ENCODE data around the gene EGFR.

Gene EGFR

DNA sequence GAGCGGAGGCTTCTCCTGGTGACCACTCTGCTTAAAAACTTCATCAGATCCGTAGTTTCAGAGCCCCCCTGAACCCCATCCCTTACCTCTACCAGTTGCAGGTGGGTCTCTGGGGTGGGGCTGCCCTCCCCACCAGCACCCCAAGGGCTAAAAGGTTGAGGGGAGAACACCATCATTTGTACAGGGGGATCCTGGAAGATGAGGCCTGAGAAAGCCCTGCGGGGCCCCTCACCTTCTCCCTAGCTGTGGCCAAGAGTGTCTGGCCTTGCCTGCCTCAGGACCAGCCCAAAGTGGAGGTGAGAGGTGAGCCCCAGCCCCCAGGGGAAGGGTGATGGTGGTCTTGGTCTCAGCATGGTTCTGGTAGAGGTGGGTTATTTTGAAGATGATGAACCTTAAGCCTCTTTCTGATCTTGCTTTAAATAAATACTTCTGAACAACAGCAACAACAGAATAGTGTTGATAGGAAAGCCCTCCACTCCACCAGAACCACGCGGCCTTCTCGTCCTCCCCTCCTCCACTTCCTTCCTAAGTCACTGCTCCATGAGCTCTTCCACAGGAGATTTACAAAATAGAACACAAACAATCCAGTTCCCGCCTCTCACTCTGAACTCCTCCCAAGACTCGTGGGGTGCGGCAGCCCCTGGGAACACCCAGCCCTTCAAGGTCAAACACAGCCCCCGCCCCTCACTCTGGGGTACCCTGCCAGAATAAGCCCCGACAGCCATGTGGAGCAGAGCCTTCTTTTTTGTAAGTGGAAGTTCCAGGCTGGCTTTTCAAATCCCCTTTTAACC is 169.1 kb downstream of the EGFR start:
- no peaks in the 10 kb centered on the region for H3K27me3 ChIP-seq
- no peaks in the 10 kb centered on the region for H4K20me1 ChIP-seq
- H3K36me3 ChIP-seq, result no peaks in the 10 kb centered on the region
- H3K9ac ChIP-seq, result no peak overlapping the region
- H3K4me3 ChIP-seq, result no peak overlapping the region
- H3K27ac ChIP-seq, result no peak overlapping the region
- TF ChIP-seq Cebpa-rat (IDR thresholded peaks at IDR 0.05), result no peak
- no peaks in the 10 kb centered on the region for H3K9me3 ChIP-seq (replicated peaks in 1 of 11)
- peaks cover 0 to 10% (median under 1%) of the 10 kb centered on the region in 10 experiments; a peak in 9 of 20 replicates for H3K4me1 ChIP-seq
- peak overlapping the region in 3 of 11 experiments; percentile 10 to 35 (median 15); a peak in 3 of 22 replicates for H3K4me2 ChIP-seq

DNA sequence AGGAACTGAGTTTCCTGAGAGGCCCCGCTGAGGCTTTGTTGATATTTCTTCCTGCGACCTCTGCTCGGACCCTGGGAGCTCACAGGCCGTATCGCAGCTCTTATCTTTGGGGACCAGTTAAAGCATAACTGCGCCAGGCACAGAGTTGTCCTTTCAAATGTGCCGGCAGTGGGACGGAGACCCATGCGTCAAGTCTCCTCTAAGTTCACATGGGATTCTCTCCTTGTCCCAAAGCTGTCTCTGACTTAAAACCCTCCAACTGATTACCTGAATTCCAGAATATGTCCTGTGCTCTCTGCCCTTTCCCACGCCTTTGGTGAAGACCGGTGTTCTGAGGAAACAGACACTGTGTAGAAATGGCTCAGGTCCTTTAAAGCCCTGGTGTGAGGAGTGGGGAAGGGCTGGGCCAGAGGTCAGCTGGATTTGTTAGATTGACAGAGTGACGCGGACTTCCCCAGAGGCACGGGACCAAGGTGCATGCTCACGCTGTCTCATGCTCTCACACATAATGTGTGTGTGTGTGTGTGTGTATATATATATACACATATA is 169.8 kb downstream of the EGFR start:
- H3K27ac ChIP-seq, result no peak overlapping the region
- H3K4me1 ChIP-seq, result peaks cover 0 to 7% (median 0%) of the 10 kb centered on the region in 10 experiments; a peak in 5 of 20 replicates
- no peaks in the 10 kb centered on the region for H3K9me3 ChIP-seq (replicated peaks in 1 of 11)
- no peaks in the 10 kb centered on the region for H3K27me3 ChIP-seq
- no peak overlapping the region for H3K9ac ChIP-seq
- H3K36me3 ChIP-seq, result no peaks in the 10 kb centered on the region
- no peaks in the 10 kb centered on the region for H4K20me1 ChIP-seq
- H3K4me2 ChIP-seq, result no peak overlapping the region
- TF ChIP-seq Cebpa-rat (IDR thresholded peaks at IDR 0.05), result no peak
- H3K4me3 ChIP-seq, result no peak overlapping the region

DNA sequence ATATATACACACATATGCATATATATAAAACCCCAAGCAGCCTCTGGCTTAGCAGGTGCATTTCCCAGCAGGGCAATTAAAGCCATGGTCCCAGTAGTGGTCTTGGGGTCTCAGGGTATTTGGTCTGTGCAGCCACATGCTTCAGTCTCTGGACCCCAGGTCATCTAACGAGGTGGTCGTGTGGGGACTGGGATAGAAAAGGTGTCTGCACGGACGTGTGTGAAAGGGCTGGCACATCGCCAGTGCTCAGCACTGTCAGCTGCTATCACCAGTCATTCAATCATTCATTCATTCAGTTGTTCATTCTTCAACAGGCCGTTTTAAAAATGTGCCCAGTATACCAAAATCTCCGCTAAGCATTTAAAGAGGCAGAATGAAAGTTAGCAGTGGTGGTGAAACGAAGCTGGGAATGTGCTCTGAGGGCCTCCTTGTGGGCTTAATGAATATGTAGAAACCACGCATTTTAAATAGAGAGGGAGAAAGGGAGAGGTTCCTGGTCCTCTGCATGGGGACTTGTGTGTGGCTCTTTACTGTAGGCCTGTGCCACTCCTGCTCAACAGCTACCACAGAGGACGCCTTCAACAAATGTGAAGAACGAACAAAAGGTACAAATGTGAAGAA is 170.4 kb downstream of the EGFR start:
- no peak overlapping the region for H3K9ac ChIP-seq
- H3K27me3 ChIP-seq, result no peaks in the 10 kb centered on the region
- no peaks in the 10 kb centered on the region for H3K36me3 ChIP-seq
- H3K9me3 ChIP-seq (replicated peaks in 1 of 11), result no peaks in the 10 kb centered on the region
- H4K20me1 ChIP-seq, result no peaks in the 10 kb centered on the region
- no peak overlapping the region for H3K27ac ChIP-seq
- H3K4me3 ChIP-seq, result no peak overlapping the region
- H3K4me1 ChIP-seq, result peaks cover 0 to 7% (median 0%) of the 10 kb centered on the region in 10 experiments; a peak in 5 of 20 replicates
- no peak overlapping the region for H3K4me2 ChIP-seq
- no peak for TF ChIP-seq Cebpa-rat (IDR thresholded peaks at IDR 0.05)

DNA sequence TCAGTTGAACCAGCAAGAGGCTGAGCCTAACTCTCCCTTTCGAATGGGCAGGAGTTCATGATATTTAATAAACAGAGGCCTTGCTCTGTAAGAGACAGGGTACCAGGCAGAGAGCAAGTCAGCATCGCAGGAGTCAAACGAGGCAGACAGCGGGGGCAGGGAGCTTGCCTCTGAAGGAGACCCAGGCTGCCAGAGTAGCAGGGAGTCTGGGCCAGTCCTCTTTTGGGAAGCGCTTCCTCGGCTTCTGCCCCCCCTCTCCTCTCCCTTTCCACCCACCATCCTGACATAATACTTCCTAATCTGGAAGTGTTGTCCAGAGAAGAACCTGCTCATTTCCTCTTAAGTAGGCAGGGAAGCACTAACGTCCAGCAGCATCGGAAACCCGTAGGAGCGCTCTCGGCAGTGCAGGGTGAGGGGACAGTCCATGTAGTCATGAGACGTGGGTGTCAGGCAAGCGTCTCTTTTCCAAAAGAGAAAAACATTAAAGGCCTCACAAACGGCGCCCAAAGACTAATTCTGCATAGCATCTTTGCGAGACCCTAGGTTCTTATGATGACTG is 171.1 kb downstream of the EGFR start:
- Histone ChIP-seq H3K4me1 (peaks cover 0 to 13% (median 5%) of the 10 kb centered on the region in 10 experiments; a peak in 7 of 20 replicates), H4K20me1 (no peaks in the 10 kb centered on the region), H3K4me2 (no peak overlapping the region), H3K27ac (no peak overlapping the region), H3K9ac (no peak overlapping the region), H3K9me3 (replicated peaks in 1 of 11) (no peaks in the 10 kb centered on the region), H3K27me3 (no peaks in the 10 kb centered on the region), H3K36me3 (no peaks in the 10 kb centered on the region), H3K4me3 (no peak overlapping the region)
- TF ChIP-seq Cebpa-rat (IDR thresholded peaks at IDR 0.05), result no peak

DNA sequence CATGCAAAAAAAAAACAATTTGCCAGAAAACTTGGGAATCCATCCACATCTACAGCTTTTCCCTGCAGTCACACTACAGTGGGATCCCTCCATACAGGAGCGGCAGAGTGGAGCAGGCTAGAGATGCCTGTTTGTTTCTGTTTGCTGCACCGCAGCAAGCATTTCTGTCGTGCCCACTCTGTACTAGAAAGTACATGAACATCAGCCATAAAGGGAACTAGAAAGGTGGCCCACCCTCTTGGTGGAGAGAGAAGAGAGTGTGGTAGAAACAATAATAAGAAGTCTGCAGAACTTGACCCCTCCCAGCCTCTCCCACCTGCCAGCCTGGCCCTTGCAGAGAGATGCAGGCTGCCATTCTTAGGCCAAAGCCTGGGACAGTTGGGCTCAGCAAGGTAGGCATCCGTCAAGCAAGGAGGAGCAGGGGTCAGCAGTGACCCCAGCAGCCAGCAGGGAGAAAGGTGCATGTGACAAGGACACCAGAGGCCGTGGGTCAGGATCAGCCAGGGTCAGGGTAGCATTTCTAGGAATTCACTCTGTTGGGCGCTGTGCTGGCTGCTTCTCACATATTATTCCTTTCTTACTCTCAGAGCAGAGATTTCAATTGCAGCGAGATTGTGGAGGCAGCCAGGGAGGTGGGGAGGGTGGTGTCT is 171.8 kb downstream of the EGFR start:
- Histone ChIP-seq H3K4me1 (peaks cover 0 to 14% (median 5%) of the 10 kb centered on the region in 10 experiments; a peak in 7 of 20 replicates), H3K9me3 (replicated peaks in 1 of 11) (no peaks in the 10 kb centered on the region), H4K20me1 (no peaks in the 10 kb centered on the region), H3K4me3 (no peak overlapping the region), H3K9ac (no peak overlapping the region), H3K4me2 (no peak overlapping the region), H3K27ac (no peak overlapping the region), H3K36me3 (no peaks in the 10 kb centered on the region), H3K27me3 (no peaks in the 10 kb centered on the region)
- TF ChIP-seq Cebpa-rat (IDR thresholded peaks at IDR 0.05), result no peak

DNA sequence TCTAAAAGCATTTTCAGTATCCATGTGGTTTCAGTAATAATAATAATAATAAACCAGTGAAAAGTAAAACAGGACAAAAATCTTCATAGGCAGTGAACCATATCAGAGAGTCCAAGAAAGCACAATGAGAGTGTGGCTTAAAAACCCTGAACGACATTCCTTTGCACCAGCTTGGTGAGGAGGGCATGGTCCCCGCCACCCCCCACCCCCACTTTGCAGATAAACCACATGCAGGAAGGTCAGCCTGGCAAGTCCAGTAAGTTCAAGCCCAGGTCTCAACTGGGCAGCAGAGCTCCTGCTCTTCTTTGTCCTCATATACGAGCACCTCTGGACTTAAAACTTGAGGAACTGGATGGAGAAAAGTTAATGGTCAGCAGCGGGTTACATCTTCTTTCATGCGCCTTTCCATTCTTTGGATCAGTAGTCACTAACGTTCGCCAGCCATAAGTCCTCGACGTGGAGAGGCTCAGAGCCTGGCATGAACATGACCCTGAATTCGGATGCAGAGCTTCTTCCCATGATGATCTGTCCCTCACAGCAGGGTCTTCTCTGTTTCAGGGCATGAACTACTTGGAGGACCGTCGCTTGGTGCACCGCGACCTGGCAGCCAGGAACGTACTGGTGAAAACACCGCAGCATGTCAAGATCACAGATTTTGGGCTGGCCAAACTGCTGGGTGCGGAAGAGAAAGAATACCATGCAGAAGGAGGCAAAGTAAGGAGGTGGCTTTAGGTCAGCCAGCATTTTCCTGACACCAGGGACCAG is 172.5 kb downstream of the EGFR start:
- no peak overlapping the region for H3K27ac ChIP-seq
- no peaks in the 10 kb centered on the region for H3K36me3 ChIP-seq
- peaks cover 0 to 14% (median 5%) of the 10 kb centered on the region in 10 experiments; a peak in 7 of 20 replicates for H3K4me1 ChIP-seq
- no peaks in the 10 kb centered on the region for H3K9me3 ChIP-seq (replicated peaks in 1 of 11)
- H3K4me2 ChIP-seq, result no peak overlapping the region
- H4K20me1 ChIP-seq, result no peaks in the 10 kb centered on the region
- no peak for TF ChIP-seq Cebpa-rat (IDR thresholded peaks at IDR 0.05)
- no peak overlapping the region for H3K9ac ChIP-seq
- H3K4me3 ChIP-seq, result no peak overlapping the region
- no peaks in the 10 kb centered on the region for H3K27me3 ChIP-seq

DNA sequence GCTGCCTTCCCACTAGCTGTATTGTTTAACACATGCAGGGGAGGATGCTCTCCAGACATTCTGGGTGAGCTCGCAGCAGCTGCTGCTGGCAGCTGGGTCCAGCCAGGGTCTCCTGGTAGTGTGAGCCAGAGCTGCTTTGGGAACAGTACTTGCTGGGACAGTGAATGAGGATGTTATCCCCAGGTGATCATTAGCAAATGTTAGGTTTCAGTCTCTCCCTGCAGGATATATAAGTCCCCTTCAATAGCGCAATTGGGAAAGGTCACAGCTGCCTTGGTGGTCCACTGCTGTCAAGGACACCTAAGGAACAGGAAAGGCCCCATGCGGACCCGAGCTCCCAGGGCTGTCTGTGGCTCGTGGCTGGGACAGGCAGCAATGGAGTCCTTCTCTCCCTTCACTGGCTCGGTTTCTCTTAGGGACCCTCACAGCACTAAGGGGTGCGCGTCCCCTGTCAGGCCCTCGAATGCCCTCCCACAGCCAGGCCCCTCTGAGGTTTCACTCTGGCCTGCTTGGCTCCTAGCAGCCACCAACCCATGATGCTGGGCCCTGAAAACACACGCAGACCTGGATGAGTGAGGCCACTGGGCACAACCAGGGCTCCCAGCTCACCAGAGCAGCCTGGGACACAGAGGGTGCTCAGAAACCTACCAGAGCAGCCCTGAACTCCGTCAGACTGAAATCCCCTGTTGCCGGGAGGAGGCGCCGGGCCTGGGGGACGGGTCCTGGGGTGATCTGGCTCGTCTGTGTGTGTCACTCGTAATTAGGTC is 173.3 kb downstream of the EGFR start:
- H4K20me1 ChIP-seq, result no peaks in the 10 kb centered on the region
- H3K27ac ChIP-seq, result no peak overlapping the region
- no peak for TF ChIP-seq Cebpa-rat (IDR thresholded peaks at IDR 0.05)
- H3K9me3 ChIP-seq (replicated peaks in 1 of 11), result no peaks in the 10 kb centered on the region
- H3K9ac ChIP-seq, result no peak overlapping the region
- peaks cover 0 to 14% (median 5%) of the 10 kb centered on the region in 10 experiments; a peak in 7 of 20 replicates for H3K4me1 ChIP-seq
- no peaks in the 10 kb centered on the region for H3K27me3 ChIP-seq
- no peak overlapping the region for H3K4me2 ChIP-seq
- no peaks in the 10 kb centered on the region for H3K36me3 ChIP-seq
- no peak overlapping the region for H3K4me3 ChIP-seq

DNA sequence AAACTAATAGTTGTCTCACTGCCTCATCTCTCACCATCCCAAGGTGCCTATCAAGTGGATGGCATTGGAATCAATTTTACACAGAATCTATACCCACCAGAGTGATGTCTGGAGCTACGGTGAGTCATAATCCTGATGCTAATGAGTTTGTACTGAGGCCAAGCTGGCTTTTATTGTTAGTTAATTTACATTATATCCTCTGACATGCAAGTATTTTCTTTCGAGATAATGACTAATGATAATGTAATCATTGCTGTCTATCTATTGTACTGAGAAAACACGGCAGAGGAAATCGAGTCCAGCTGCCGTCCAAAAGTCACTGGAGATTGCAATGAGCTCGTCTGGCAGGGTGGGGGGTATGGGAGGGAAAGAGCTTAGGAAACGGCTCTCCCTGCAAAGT is 173.9 kb downstream of the EGFR start:
- H3K4me2 ChIP-seq, result no peak overlapping the region
- no peaks in the 10 kb centered on the region for H3K36me3 ChIP-seq
- H4K20me1 ChIP-seq, result no peaks in the 10 kb centered on the region
- no peak overlapping the region for H3K27ac ChIP-seq
- no peak overlapping the region for H3K4me3 ChIP-seq
- H3K27me3 ChIP-seq, result no peaks in the 10 kb centered on the region
- peaks cover 0 to 12% (median 5%) of the 10 kb centered on the region in 10 experiments; a peak in 7 of 20 replicates for H3K4me1 ChIP-seq
- TF ChIP-seq Cebpa-rat (IDR thresholded peaks at IDR 0.05), result no peak
- no peak overlapping the region for H3K9ac ChIP-seq
- no peaks in the 10 kb centered on the region for H3K9me3 ChIP-seq (replicated peaks in 1 of 11)

Data from BLaER1 treated with 17β-estradiol and CSF1 and Interleukin-3, amounts not matched to agents 10 nM and 100 nM (cell line).